Pancreas (tissue), 10 donors: Measurements from ENCODE around the gene FAM217B. TPM values are rescaled to one million over a fixed set of nuclear protein-coding genes. Genes with fewer than 3 reads are reported as not detected.

ENCODE experiments used
- ATAC-seq, 4 donors: fragments of 200-7000 bp; cut with Tn5 transposase; one replicate each; pipeline versions ENCODE4 v1.8.0 to v1.9.1; 2020; ENCODE audit warnings: mild to moderate bottlenecking in 4 of 4, moderate library complexity in 4 of 4
- DNase-seq, 6 donors: peaks; one replicate each; pipeline ENCODE4 v3.0.0-alpha.2; 2020
- FAIRE-seq: peaks from 2 replicates; lab custom pipeline; 2012; peaks lifted over from hg19 to GRCh38; lab: Jason Lieb, UNC
- H3K27ac ChIP-seq, 4 donors: fragments of 200-600 bp; sonication (generic); 1 replicate in 3 of 4; 2 replicates in 1 of 4; pipeline versions ENCODE4 v1.5.0 to v1.8.0; 2020
- H3K27me3 ChIP-seq, 4 donors: fragments of 200-600 bp; one replicate each; pipeline ENCODE4 v1.8.0; 2021
- H3K36me3 ChIP-seq, 3 donors: fragments of 200-600 bp; sonication (generic) in 1 of 3; one replicate each; pipeline versions ENCODE4 v1.5.0 to v1.8.0; 2020 to 2021
- H3K4me1 ChIP-seq, 3 donors: fragments of 200-600 bp; one replicate each; pipeline ENCODE4 v1.8.0; 2021
- H3K4me3 ChIP-seq, 4 donors: fragments of 200-600 bp; sonication (generic) in 2 of 4; one replicate each; pipeline versions ENCODE4 v1.5.0 to v1.8.0; 2020 to 2021
- H3K9me3 ChIP-seq, 4 donors: fragments of 200-600 bp; one replicate each; pipeline ENCODE4 v1.8.0; 2021
- WGBS, 2 donors: extraction: QIAGEN DNeasy Blood & Tissue Kit; methylation state at CpG; one replicate each; pipeline ENCODE4 v1.1.7; 2013; 5-methylcytosine and 5-hydroxymethylcytosine counted together
- intact Hi-C, 3 donors: fragments of 100-400 bp; cut with DNase I; formaldehyde crosslinking; loops; one replicate each; pipeline versions ENCODE4 v1.11.1 to v1.14.2; 2022
- polyA plus RNA-seq, 2 donors: library from polyadenylated mRNA; stranded (reverse); fragments of 200-250 nt; gene quantifications; one replicate each; pipeline ENCODE4 v1.2.3, GENCODE V29; 2013
- total RNA-seq, 6 donors: library from RNA; stranded (reverse); fragmentation: NEBNext Ultra II Directional in 4 of 6; extraction: Animal tissue kit (Norgen Biotek cat#: 25700) in 4 of 6; gene quantifications; one replicate each; pipeline versions ENCODE4 v1.2.1 to v1.2.4, GENCODE V29; 2021 to 2023
- TF ChIP-seq, protein P1 (sequence below), 4 donors: fragments of 200-600 bp; sonication (generic) in 3 of 4; IDR thresholded peaks; one replicate each; pipeline versions ENCODE4 v1.5.0 to v1.8.0; 2021; ENCODE audit warnings: antibody characterized with exemption in 4 of 4
- donor health status: healthy with polysubstance abuse.
- donor health status: DM: no; HTN: no; CAD: no; lungs with moderate emphysema.
- donor health status: DM: no; HTN: no; CAD: no.
- donor health status: control.
- donor health status: control.
- donor health status: Bipolar disorder and iron deficiency.
- donor health status: DM: yes; HTN: yes; CAD: no.
- donor health status: DM: no; HTN: no; CAD: no.
- donor health status: DM: no; HTN: no; CAD: no.
- donor health status: DM: yes; HTN: yes; CAD: no.

The FAM217B gene
- total and polyA plus RNA-seq, 8 donors: 1.4 to 6.6 (median 2.8) TPM

DNA sequence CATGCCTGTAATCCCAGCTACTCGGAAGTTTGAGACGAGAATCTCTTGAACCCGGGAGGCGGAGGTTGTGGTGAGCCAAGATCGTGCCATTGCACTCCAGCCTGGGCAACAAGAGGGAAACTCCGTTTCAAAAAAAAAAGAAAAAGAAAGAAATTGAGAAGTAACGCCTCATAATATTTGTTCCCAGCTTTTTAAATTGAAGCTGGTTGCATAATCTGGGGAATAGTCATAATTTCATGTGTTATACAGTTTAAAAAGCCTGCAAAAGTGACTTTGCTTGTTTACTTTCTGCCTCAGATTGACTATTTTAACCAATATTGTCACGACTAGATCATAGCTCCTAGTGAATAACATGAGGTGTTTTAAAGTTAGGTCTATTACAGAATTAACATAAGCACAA, 7.2 kb downstream of the FAM217B start:
- FAIRE-seq (no peak), DNase-seq (no peak), ATAC-seq (no peak)
- peaks cover 0 to 2% (median 0%) of the 10 kb centered on the region in 4 donors for H3K27me3 ChIP-seq
- no peak overlapping the region for H3K27ac ChIP-seq
- TF ChIP-seq, protein P1, sequence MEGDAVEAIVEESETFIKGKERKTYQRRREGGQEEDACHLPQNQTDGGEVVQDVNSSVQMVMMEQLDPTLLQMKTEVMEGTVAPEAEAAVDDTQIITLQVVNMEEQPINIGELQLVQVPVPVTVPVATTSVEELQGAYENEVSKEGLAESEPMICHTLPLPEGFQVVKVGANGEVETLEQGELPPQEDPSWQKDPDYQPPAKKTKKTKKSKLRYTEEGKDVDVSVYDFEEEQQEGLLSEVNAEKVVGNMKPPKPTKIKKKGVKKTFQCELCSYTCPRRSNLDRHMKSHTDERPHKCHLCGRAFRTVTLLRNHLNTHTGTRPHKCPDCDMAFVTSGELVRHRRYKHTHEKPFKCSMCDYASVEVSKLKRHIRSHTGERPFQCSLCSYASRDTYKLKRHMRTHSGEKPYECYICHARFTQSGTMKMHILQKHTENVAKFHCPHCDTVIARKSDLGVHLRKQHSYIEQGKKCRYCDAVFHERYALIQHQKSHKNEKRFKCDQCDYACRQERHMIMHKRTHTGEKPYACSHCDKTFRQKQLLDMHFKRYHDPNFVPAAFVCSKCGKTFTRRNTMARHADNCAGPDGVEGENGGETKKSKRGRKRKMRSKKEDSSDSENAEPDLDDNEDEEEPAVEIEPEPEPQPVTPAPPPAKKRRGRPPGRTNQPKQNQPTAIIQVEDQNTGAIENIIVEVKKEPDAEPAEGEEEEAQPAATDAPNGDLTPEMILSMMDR (IDR thresholded peaks at IDR 0.05): no peak
- intact Hi-C loops: no loop called here
- peaks cover 0 to 26% (median 0%) of the 10 kb centered on the region in 3 donors for H3K36me3 ChIP-seq
- no peaks in the 10 kb centered on the region for H3K4me1 ChIP-seq
- WGBS, 2 donors: 89 to 96% methylated on average over 8 of the region's 8 CpGs
- no peak overlapping the region for H3K4me3 ChIP-seq
- H3K9me3 ChIP-seq: no peaks in the 10 kb centered on the region

DNA sequence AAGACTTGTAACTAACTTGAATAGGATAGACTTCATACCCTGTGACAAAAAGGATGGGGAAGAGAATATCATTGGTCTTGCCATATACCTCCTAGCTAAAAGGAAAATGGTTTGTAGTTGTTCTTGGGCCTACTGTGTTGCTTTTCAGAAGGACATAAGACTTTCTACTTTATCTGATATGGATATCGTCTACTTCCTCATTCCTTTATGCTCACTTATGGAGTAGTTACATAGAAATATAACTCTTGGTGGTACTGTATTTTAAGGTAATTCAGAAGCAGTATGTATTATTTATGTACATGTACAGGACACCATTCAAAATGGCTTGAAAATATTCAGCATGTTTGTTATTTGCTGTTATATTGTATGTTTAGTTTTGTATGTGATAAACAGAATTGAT, 8.0 kb downstream of the FAM217B start:
- Histone ChIP-seq H3K27ac (no peak overlapping the region), H3K9me3 (no peaks in the 10 kb centered on the region), H3K27me3 (peaks cover 0 to 6% (median 0%) of the 10 kb centered on the region in 4 donors), H3K36me3 (peaks cover 0 to 18% (median 0%) of the 10 kb centered on the region in 3 donors), H3K4me3 (no peak overlapping the region), H3K4me1 (no peaks in the 10 kb centered on the region)
- no peak for DNase-seq
- FAIRE-seq: no peak
- no peak for ATAC-seq
- intact Hi-C loops: no loop called here
- WGBS, 2 donors: 48 to 57% methylated on average over 1 of the region's 1 CpG
- TF ChIP-seq, protein P1 (IDR thresholded peaks at IDR 0.05): no peak

DNA sequence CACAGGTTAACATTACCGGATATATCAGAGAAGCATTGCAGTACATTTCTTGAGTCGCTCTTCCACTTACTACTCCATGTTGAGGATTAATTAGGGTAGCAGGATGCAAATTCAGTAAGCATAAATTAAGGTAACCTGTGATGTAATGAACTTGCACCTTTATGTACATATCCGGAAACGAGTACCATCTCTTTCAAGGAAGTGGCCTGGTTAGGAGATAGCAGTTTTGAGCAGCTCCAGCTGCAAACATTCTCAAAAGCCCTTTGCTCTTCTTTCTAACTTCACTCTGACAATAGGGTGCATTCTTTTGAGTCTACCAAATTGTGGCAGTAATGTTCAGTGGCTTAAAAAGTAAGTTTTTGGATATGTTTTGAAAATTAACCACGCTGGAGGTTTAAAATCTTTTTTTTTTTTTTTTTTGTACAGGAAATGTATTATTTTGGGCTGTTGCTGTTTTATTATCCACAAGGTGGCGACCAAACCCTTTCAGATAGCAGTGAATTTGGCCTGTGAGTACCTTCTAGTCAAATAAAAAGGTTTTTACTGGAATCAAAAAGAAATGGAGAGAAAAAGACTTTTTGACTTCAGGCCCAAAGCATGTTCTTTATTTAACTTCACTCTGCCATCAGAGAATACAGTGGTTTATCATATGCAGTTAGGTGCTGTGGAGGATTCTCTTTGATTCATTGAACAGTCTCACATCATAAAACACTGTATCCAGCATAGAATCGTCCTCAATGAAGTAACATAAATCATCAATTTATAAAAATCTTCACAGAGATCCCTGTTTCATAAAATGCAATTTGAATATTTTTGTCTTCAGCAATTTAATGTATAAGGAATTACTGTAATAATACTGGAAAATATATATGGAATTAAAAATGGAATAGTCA, 8.9 kb downstream of the FAM217B start:
- peaks cover 0 to 6% (median 0%) of the 10 kb centered on the region in 4 donors for H3K27me3 ChIP-seq
- intact Hi-C loops: no loop called here
- peaks cover 0 to 9% (median 0%) of the 10 kb centered on the region in 3 donors for H3K36me3 ChIP-seq
- TF ChIP-seq, protein P1 (IDR thresholded peaks at IDR 0.05): peak in 3 of 4 donors; percentile 21 to 44 (median 42)
- ATAC-seq (peak in 3 of 4 donors; percentile 78 to 85 (median 84)), FAIRE-seq (no peak), DNase-seq (no peak)
- H3K4me1 ChIP-seq: no peaks in the 10 kb centered on the region
- no peak overlapping the region for H3K27ac ChIP-seq
- no peaks in the 10 kb centered on the region for H3K9me3 ChIP-seq
- no peak overlapping the region for H3K4me3 ChIP-seq
- WGBS, 2 donors: 40 to 43% methylated on average over 7 of the region's 7 CpGs

DNA sequence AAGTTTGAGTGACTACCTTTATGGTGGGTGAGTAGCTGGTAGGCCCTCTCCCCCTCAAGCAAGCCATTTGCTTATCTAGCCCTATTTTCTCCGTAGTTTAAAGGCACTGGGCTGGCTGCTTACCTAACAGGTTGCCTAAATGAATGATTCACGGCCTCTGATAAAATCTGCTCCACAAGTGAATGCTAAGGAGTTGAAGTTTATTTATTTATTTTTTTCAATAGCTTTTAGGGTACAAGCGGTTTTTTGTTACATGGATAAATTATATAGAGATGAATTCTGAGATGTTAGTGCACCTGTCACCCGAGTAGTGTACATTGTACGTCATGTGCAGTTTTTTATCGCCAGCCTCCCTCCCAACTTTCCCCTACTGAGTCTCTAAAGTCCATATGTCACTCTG, 9.7 kb downstream of the FAM217B start:
- Histone ChIP-seq H3K9me3 (no peaks in the 10 kb centered on the region), H3K4me3 (no peak overlapping the region), H3K27ac (no peak overlapping the region), H3K36me3 (peaks cover 0 to under 1% (median 0%) of the 10 kb centered on the region in 3 donors), H3K27me3 (peaks cover 0 to 6% (median 0%) of the 10 kb centered on the region in 4 donors), H3K4me1 (no peaks in the 10 kb centered on the region)
- TF ChIP-seq, protein P1 (IDR thresholded peaks at IDR 0.05): no peak
- intact Hi-C loops: no loop called here
- DNase-seq: no peak
- ATAC-seq: no peak
- no peak for FAIRE-seq
- WGBS, 2 donors: 96 to 97% methylated on average over 6 of the region's 6 CpGs

DNA sequence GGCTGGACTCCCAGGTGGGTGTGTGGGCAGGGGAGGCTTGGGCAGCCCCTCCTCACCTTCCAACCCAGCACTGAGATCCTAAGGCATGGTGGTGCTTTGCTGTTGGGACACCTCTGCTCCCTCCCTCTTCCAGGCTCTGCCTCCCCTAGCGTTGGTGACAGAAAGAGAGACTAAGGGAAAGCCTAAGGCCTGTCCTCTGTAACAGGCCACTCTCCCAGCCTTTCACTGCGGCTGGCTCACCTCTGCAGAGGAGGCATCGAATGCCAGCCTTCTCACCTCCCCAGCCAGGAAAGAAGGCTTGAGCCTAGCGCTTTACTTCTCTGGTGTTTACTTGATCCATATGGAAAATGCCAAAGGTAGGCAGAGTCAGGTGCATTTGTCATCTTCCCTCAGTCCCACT, 14.5 kb downstream of the FAM217B start:
- intact Hi-C loops: no loop called here
- no peak for FAIRE-seq
- no peak for DNase-seq
- 78 to 89% methylated on average over 4 of the region's 4 CpGs for WGBS, 2 donors
- Histone ChIP-seq H3K27me3 (peaks cover 0 to 8% (median 3%) of the 10 kb centered on the region in 4 donors), H3K4me1 (peaks cover 5 to 10% (median 5%) of the 10 kb centered on the region in 3 donors), H3K27ac (no peak overlapping the region), H3K36me3 (no peaks in the 10 kb centered on the region), H3K9me3 (no peaks in the 10 kb centered on the region), H3K4me3 (no peak overlapping the region)
- no peak for ATAC-seq
- TF ChIP-seq, protein P1 (IDR thresholded peaks at IDR 0.05): no peak
